ENCODE data around the gene RAD21L1. TPM values are rescaled to one million over a fixed set of nuclear protein-coding genes. Genes with fewer than 3 reads are reported as not detected.

RAD21L1 gene
- polyA plus RNA-seq, 3 donors: 0.02 TPM; not detected in 2

DNA sequence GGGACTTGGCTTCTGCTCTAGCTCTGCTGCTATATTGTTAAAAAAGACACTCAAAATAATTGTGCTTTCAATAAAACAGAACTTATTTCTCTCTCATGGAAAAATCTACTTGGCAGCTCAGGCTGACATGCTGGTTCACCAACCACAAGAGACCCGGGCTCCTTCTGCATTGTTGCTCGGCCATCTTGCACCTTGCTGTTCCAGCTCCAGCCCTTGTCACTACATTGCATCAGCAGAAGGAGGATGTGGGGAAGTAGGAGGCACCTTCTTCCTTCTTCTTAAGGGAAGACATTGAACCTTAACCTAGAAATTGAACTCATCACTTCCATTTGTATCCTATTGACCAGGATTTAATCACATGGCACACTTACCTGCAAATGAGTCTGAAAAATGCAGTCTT lies 29.2 kb upstream of the RAD21L1 start:
- H3K27ac ChIP-seq (ENCODE audit: low read depth, low read length): no peak overlapping the region
- WGBS, 3 donors: 81 to 88% (median 83%) methylated on average over 2 of the region's 2 CpGs

DNA sequence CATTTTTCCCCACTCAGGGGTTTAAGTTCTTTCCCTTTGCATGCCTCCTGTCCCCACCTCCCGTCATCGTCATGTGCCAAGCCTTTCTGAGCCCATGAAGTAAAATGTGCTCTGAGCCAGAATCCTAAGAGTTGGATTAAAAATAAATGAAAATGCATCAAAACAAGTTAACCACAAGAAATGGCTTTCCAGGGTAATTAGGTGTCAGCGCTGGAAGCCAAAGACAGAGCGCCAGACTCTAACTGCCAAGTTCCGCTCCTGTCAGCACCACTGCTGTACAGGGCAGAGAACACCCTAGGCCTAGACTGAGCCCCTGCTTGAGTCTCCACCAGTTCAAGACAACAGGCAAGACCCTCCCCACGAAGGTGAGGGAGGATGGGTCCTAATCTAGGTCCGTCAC lies 28.0 kb upstream of the RAD21L1 start:
- no peak overlapping the region for H3K27ac ChIP-seq (ENCODE audit: low read depth, low read length)
- WGBS, 3 donors: 81 to 90% (median 87%) methylated on average over 7 of the region's 7 CpGs

GRCh38 chr20:1198751-1199150 lies 27.1 kb upstream of the RAD21L1 start:
- H3K27ac ChIP-seq (ENCODE audit: low read depth, low read length): no peak overlapping the region
- 82 to 97% (median 89%) methylated on average over 5 of the region's 5 CpGs for WGBS, 3 donors

GRCh38 chr20:1199212-1199873 lies 26.5 kb upstream of the RAD21L1 start:
- WGBS, 3 donors: 66 to 67% (median 66%) methylated on average over 7 of the region's 7 CpGs
- no peak overlapping the region for H3K27ac ChIP-seq (ENCODE audit: low read depth, low read length)

DNA sequence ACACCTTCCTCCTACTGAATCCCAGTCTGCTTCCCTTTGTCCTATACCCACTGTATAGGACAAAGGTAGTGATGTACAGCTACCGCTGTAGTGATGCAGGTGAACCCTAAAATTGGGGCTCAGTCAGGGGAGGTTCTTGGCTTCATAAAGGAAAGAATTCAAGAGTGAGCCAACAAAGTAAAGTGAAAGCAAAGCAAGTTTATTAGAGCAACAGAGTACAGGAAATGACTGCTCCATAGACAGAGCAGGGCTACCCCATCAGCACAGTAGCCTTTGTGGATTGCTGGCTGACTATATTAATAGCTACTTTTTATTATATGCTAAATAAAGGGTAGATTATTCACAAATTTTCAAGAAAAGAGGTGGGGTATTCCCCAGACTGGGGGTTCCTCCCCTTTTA lies 25.9 kb upstream of the RAD21L1 start:
- WGBS, 3 donors: 88 to 91% (median 90%) methylated on average over 1 of the region's 1 CpG
- no peak overlapping the region for H3K27ac ChIP-seq (ENCODE audit: low read depth, low read length)

DNA sequence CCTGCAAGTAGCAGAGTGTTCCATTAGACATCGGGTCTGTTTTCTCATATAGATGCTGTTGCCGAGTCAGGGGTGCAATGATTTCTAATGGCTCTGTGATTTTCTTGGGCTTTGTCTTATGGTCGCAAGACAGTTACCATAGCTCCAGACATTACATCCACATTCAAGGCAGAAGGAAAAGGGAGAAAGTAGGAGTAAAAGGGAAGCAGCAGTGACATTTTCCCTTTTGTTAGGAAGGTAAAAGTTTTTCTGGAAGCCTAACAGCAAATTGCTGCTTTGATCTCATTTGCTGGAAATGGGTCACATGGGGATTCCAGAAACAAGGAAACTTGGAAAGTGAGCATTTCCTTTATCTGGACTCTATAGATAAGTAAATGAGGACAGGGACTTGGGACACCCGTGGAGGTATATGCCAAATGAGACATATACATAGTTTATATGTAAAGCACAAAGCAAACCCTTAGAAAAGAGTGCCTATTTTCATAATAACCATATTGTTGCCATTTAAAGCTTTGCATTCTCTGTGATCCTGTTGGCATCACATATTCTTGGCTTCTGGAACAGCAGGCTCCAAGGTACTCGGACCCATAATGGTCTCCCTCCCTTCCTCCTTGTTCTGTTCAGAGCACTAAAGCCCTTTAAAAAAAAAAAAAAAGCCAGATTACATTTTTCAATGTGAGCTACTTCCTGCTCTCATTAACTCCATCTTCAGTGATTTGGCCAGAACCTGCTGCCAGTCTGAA lies 22.9 kb upstream of the RAD21L1 start, which contains the start of gene C20orf202:
C20orf202 (plus strand) TSS at position 693 of the 743 bp plus-strand sequence. CDS start 132 bp downstream, outside the sequence.
- no peak within 1 kb of the TSS for H3K27ac ChIP-seq (ENCODE audit: low read depth, low read length)

GRCh38 chr20:1203630-1204029 lies 22.2 kb upstream of the RAD21L1 start:
- H3K27ac ChIP-seq (ENCODE audit: low read depth, low read length): no peak overlapping the region
- WGBS, 3 donors: 46 to 68% (median 66%) methylated on average over 5 of the region's 5 CpGs

More for the DNA sequence above, 22.9 kb upstream of the RAD21L1 start, which contains the start of gene C20orf202:
- WGBS, 3 donors: 64 to 69% (median 65%) methylated on average over 5 of the region's 5 CpGs

DNA sequence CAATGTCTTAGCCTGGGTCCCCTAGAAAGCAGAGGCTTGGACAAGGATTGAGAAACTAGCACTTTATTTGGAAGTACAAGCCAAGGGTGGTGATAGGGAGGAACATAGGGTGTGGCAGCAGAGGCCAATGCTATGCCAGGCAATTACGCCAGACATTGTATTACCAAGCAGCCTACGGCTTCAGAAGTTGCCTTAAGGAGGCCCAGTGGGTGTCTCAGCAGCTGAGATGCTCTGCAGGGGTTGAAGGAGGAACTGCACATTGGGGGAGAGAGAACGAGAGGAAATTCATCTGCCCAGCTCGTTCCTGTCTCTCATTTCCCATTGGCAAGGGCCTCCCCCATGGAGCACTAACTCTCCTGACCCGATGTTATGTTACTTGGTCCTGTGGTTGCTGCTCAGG lies 21.7 kb upstream of the RAD21L1 start:
- H3K27ac ChIP-seq (ENCODE audit: low read depth, low read length): no peak overlapping the region
- 32 to 68% (median 35%) methylated on average over 5 of the region's 5 CpGs for WGBS, 3 donors

GRCh38 chr20:1204576-1204975 lies 21.3 kb upstream of the RAD21L1 start:
- 89 to 93% (median 91%) methylated on average over 2 of the region's 2 CpGs for WGBS, 3 donors
- no peak overlapping the region for H3K27ac ChIP-seq (ENCODE audit: low read depth, low read length)

GRCh38 chr20:1205802-1206201 lies 20.0 kb upstream of the RAD21L1 start:
- 90 to 94% (median 94%) methylated on average over 8 of the region's 8 CpGs for WGBS, 3 donors
- H3K27ac ChIP-seq (ENCODE audit: low read depth, low read length): no peak overlapping the region

GRCh38 chr20:1206366-1207148 lies 19.3 kb upstream of the RAD21L1 start:
- 65 to 77% (median 72%) methylated on average over 19 of the region's 19 CpGs for WGBS, 3 donors
- H3K27ac ChIP-seq (ENCODE audit: low read depth, low read length): no peak overlapping the region

DNA sequence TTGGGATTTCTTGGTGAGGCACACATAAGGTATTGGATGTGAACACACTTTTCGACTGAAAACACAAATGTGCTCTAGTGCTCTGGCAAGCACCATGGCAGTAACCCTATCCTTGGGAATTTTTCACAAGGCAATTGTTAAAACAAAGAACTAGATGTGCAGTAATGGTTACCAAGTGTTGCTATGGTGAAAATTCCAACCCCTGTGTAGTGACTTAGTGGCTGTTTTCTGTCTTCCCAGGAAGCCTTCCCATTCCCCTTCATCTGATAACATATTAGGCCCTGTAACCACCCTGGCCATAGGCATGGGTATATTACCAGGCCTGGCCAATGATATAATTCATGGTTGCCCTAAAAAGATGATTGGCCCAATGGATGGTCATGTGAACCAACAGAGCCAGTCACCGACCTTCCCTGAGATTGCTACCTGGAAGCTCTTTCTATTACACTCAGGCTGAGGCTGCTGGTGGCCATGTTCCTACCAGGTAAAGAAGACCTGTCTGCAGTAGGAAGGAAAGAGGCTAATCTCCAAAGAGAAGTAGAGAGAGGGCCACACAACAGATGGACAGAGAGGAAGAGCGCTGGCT lies 18.5 kb upstream of the RAD21L1 start:
- H3K27ac ChIP-seq (ENCODE audit: low read depth, low read length): no peak overlapping the region
- 81 to 93% (median 90%) methylated on average over 3 of the region's 3 CpGs for WGBS, 3 donors

DNA sequence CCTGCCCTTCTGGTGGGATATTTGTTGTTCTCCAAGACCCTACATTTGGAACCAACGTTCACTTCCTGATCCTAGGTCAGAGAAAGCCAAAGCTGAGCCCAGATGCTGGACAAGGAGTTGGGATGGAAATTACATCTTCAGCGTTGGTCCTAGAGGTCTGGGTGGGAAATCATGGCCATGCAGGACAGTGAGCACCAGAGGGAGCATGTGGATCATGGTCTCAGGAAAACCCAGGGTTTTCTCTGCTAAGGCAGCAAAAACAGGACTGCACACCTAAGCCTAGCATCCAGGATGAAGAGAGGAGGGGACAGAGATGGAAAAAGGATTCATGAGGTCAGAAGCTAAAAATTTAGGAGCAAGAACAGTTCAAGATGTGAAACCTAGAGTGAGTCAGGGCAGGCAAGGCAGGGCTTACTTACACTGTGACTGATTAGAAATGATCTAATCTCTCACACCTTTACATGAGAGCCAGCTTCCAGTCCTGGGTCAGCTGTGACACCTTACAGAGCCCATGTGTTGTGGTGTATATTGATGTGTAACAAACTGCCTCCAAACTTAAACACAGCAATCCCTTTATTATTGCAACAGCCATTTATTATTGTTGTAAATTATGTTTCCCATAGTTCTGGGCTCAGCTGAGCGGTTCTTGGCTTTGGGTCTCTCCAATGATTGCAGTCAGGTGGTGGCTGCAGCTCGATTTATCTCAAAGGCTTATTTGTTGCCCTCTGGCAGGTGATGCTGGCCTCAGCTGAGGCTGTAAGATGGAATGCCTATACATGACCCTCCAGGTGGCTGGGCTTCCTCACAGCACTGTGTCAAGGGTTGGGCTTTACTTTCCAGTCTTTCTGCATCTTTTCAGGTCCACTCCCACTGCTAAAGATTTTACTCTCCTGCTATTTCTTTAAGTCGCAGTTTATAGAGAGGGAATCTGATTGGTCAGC lies 16.1 kb upstream of the RAD21L1 start:
- no peak overlapping the region for H3K27ac ChIP-seq (ENCODE audit: low read depth, low read length)
- 43 to 63% (median 55%) methylated on average over 5 of the region's 5 CpGs for WGBS, 3 donors

DNA sequence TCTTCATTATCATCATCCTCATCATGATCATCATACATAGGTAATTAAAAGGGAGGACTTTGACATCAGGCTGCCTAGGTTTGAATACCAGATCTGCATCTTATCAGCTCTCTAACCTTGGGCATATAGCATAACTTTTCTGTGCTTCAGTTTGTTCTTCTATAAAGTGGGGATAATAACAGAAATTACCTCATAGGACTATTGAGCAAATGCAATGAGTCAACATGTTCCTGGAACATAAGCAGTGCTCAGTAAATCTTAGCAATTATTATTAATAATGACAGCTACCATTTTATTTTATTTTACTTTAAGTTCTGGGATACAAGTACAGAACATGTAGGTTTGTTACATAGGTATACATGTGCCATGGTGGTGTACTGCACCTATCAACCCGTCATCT lies 15.3 kb upstream of the RAD21L1 start:
- 92 to 100% (median 98%) methylated on average over 1 of the region's 1 CpG for WGBS, 3 donors
- no peak overlapping the region for H3K27ac ChIP-seq (ENCODE audit: low read depth, low read length)

DNA sequence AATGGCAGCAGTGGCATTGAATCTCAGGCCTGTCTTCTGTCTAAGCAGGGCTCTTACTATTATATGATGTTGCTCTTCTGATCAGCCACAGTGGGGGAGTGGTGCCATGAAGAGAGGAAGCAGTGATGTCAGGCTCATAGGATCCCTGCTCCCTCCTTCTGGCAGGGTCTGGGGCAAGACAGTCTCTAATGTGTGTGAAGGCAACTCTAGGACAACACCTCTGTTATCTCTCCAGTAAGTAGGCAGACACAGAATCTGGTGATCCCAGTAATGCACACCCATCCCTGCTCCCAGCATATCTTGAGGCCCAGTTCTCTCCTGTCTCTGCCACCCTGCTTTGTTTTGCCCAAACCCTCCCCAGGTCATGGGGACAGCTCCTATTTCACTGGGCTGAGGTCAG lies 13.8 kb upstream of the RAD21L1 start:
- no peak overlapping the region for H3K27ac ChIP-seq (ENCODE audit: low read depth, low read length)

DNA sequence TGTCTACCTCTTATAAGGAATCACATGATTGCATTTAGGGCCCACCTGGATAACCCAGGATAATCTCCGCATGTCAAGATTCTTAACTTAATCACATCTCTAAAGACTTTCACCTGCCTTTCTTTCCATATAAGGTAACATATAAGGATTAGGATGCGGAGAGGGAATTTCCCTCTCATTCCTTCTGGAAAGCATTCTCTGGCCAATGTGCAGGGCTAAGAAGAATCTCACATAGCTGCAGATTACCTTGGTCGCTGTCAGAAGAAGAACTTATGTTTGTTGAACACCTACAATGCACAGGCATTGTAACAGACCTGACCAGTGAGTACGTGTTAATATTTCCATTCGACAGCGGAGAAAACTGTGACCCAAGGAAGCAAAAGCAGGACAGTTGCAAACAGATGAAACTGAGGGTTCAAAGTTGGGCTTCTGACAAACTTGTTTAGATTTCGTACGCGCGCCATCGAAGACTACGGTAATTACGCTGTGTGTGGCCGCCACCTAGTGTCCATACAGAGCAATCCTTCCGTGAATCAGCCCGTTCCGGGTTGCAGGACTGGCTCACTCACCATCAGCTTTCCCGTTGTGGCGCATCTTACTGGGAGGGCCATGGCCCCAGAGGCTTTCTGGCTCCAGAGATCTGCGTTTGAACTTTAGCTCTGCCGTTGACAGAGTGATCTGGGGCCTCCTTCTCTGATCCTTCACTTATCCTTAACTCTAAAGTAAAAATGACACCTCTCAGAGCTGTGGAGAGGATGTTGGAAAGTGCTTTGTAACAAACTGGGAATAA lies 13.0 kb upstream of the RAD21L1 start:
- WGBS, 3 donors: 12 to 14% (median 14%) methylated on average over 21 of the region's 21 CpGs

GRCh38 chr20:1214838-1215261 lies 11.0 kb upstream of the RAD21L1 start:
- no peak overlapping the region for H3K27ac ChIP-seq (ENCODE audit: low read depth, low read length)
- 70 to 82% (median 78%) methylated on average over 4 of the region's 4 CpGs for whole genome bisulfite sequencing, 3 donors

More for the DNA sequence above, 13.0 kb upstream of the RAD21L1 start:
- H3K27ac ChIP-seq (ENCODE audit: low read depth, low read length): no peak overlapping the region

Data from adipose tissue (tissue), 3 donors.